ENCODE data around the gene ATP2B2. TPM values are rescaled to one million over a fixed set of nuclear protein-coding genes. Genes with fewer than 3 reads are reported as not detected.

The ATP2B2 gene
- total RNA-seq, 1 donor from 2014 or later, result not detected

DNA sequence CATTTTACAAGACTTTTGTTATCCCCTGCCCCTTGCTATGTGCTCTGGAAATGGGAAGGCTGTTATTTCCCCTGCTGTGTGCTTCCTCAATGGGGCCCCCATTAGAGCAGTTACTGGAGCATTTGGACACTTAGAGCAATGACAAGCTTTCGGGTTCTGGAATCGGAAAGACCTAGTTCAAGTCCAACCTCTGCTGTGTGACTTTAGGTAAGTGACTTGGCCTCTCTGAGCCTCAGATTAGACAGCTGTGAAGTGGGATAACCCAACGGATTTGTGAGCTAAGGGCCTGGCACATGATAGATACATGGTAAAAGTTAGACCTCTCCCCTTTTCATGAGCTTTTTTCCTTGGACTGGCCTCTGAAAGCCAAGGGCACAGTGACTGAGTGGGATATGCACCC, 100.5 kb downstream of the ATP2B2 start:
- intact Hi-C loops (cut with micrococcal nuclease), result no loop called here
- Histone ChIP-seq H3K4me3 (no peak overlapping the region), H3K27ac (replicated peaks) (no peak overlapping the region)

GRCh38 chr3:10404377-10404776, 101.0 kb downstream of the ATP2B2 start:
- Histone ChIP-seq H3K4me1 (no peaks in the 10 kb centered on the region), H3K9me3 (replicated peaks) (no peaks in the 10 kb centered on the region), H3K4me3 (no peak overlapping the region), H3K27ac (replicated peaks) (no peak overlapping the region), H3K27me3 (ENCODE audit: low read depth) (no peaks in the 10 kb centered on the region), H3K36me3 (no peaks in the 10 kb centered on the region)
- intact Hi-C loops (cut with micrococcal nuclease), result no loop called here
- TF ChIP-seq, protein P1, sequence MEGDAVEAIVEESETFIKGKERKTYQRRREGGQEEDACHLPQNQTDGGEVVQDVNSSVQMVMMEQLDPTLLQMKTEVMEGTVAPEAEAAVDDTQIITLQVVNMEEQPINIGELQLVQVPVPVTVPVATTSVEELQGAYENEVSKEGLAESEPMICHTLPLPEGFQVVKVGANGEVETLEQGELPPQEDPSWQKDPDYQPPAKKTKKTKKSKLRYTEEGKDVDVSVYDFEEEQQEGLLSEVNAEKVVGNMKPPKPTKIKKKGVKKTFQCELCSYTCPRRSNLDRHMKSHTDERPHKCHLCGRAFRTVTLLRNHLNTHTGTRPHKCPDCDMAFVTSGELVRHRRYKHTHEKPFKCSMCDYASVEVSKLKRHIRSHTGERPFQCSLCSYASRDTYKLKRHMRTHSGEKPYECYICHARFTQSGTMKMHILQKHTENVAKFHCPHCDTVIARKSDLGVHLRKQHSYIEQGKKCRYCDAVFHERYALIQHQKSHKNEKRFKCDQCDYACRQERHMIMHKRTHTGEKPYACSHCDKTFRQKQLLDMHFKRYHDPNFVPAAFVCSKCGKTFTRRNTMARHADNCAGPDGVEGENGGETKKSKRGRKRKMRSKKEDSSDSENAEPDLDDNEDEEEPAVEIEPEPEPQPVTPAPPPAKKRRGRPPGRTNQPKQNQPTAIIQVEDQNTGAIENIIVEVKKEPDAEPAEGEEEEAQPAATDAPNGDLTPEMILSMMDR (IDR thresholded peaks at IDR 0.05; ENCODE audit: borderline replicate concordance), result no peak
- DNase-seq, result no peak

More for the DNA sequence above, 100.5 kb downstream of the ATP2B2 start:
- Histone ChIP-seq H3K9me3 (replicated peaks) (no peaks in the 10 kb centered on the region), H3K27me3 (ENCODE audit: low read depth) (no peaks in the 10 kb centered on the region), H3K4me1 (no peaks in the 10 kb centered on the region), H3K36me3 (no peaks in the 10 kb centered on the region)
- no peak for DNase-seq
- TF ChIP-seq, protein P1 (IDR thresholded peaks at IDR 0.05; ENCODE audit: borderline replicate concordance), result no peak

- no peak overlapping the region for H3K27ac ChIP-seq (replicated peaks)
- H3K4me1 ChIP-seq, result no peaks in the 10 kb centered on the region
- no peaks in the 10 kb centered on the region for H3K36me3 ChIP-seq
- H3K4me3 ChIP-seq, result no peak overlapping the region
- TF ChIP-seq, protein P1 (IDR thresholded peaks at IDR 0.05; ENCODE audit: borderline replicate concordance), result no peak
- intact Hi-C loops (cut with micrococcal nuclease), result no loop called here
- no peaks in the 10 kb centered on the region for H3K27me3 ChIP-seq (ENCODE audit: low read depth)
- DNase-seq, result no peak
- H3K9me3 ChIP-seq (replicated peaks), result no peaks in the 10 kb centered on the region
Measured at GRCh38 chr3:10401990-10402761, 103.2 kb downstream of the ATP2B2 start.

GRCh38 chr3:10400749-10401495, 104.5 kb downstream of the ATP2B2 start:
- no peak for DNase-seq
- H3K9me3 ChIP-seq (replicated peaks), result no peaks in the 10 kb centered on the region
- H3K4me1 ChIP-seq, result no peaks in the 10 kb centered on the region
- H3K4me3 ChIP-seq, result no peak overlapping the region
- no peaks in the 10 kb centered on the region for H3K36me3 ChIP-seq
- intact Hi-C loops (cut with micrococcal nuclease), result no loop called here
- no peak overlapping the region for H3K27ac ChIP-seq (replicated peaks)
- H3K27me3 ChIP-seq (ENCODE audit: low read depth), result no peaks in the 10 kb centered on the region
- TF ChIP-seq, protein P1 (IDR thresholded peaks at IDR 0.05; ENCODE audit: borderline replicate concordance), result no peak

DNA sequence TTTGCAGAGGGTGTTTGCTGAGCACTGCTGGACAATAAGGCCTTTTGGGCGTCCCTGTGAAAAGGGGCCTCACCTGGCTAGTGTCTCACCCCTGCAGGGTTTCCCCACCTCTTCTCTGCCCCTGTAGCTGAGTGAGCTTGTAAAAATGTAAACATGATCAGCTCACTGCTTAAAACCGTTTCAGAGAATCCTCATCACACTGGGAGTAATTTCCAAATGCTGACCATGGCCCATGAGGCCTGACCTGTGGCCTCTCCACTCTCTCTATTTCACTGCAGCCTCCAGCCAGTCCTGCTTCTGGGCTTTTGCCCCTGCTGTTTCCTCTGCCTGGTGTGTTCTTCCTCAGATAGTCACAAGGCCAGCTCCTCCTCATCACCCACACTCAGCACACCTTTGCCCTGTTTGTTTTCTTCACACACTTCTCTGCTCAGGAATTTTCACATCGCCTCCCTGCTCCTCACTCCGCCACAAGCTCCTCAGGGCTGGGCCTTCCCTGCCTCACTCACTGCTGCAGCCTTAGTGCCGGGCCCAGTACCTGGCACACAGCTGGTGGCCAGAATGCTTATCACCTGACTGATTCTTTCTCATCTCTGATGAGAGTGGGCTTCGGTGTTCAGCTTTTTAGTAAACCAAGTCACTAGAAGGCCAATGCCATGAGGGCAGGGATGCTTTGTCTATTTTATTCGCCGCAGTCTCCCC, 105.2 kb downstream of the ATP2B2 start:
- no peak overlapping the region for H3K27ac ChIP-seq (replicated peaks)
- no peaks in the 10 kb centered on the region for H3K4me1 ChIP-seq
- no peaks in the 10 kb centered on the region for H3K9me3 ChIP-seq (replicated peaks)
- no peaks in the 10 kb centered on the region for H3K36me3 ChIP-seq
- TF ChIP-seq, protein P1 (IDR thresholded peaks at IDR 0.05; ENCODE audit: borderline replicate concordance), result no peak
- H3K4me3 ChIP-seq, result no peak overlapping the region
- DNase-seq, result no peak
- no peaks in the 10 kb centered on the region for H3K27me3 ChIP-seq (ENCODE audit: low read depth)
- intact Hi-C loops (cut with micrococcal nuclease), result no loop called here
